ENCODE measurements around the gene CLMP.
"Not testable (repeated sequence)": the region's sequence is repeated elsewhere in the genome, so short reads cannot be mapped to it uniquely, and the experiment has no call there.

CLMP gene

GRCh38 chr11:123073343-123074057 lies 121.5 kb downstream of the CLMP start:
- no peak for DNase-seq

GRCh38 chr11:123072762-123073161 lies 122.3 kb downstream of the CLMP start:
- no peak for DNase-seq

- DNase-seq: peak; percentile 78 to 90
Measured at GRCh38 chr11:123072332-123072761, 122.7 kb downstream of the CLMP start.

- peak; percentile 43 to 72 for DNase-seq
Measured at GRCh38 chr11:123069908-123070821, 124.9 kb downstream of the CLMP start.

GRCh38 chr11:123065621-123066020 lies 129.4 kb downstream of the CLMP start:
- peak; percentile 80 to 90 for DNase-seq

GRCh38 chr11:123063826-123064657 lies 131.0 kb downstream of the CLMP start:
- no peak for DNase-seq

- DNase-seq: peak; percentile 56 to 64
Measured at GRCh38 chr11:123062892-123063825, 131.9 kb downstream of the CLMP start.

- peak; percentile 99 to 100 for DNase-seq
Measured at GRCh38 chr11:123062158-123062891, 132.7 kb downstream of the CLMP start.

- peak; percentile 50 to 54 for DNase-seq
Measured at GRCh38 chr11:123061403-123062157, 133.5 kb downstream of the CLMP start, which contains the start of gene HSPA8. TSS of gene HSPA8 (minus strand) at chr11:123062136. CDS start at chr11:123061324, 812 bp downstream.

- no peak for DNase-seq
Measured at GRCh38 chr11:123060277-123061000, 134.6 kb downstream of the CLMP start.

- DNase-seq: not testable (repeated sequence)
Measured at GRCh38 chr11:123059041-123059920, 135.8 kb downstream of the CLMP start.

GRCh38 chr11:123057661-123058305 lies 137.3 kb downstream of the CLMP start:
- DNase-seq: no peak

- no peak for DNase-seq
Measured at GRCh38 chr11:123056835-123057491, 138.1 kb downstream of the CLMP start.

- no peak for DNase-seq
Measured at GRCh38 chr11:123055191-123055901, 139.7 kb downstream of the CLMP start.

GRCh38 chr11:123054301-123055065 lies 140.6 kb downstream of the CLMP start:
- peak; percentile 54 to 82 for DNase-seq

Measured in inflammatory macrophage treated with lipopolysaccharide for 1 hour (primary cell).